HG03196 (cell line): ENCODE results near the gene CCDC33.

Experiments used
- ATAC-seq: cut with Tn5 transposase; IDR thresholded peaks from one replicate; pipeline ENCODE4 v1.9.1; 2021; ENCODE audit not compliant: unreplicated experiment

CCDC33 gene

DNA sequence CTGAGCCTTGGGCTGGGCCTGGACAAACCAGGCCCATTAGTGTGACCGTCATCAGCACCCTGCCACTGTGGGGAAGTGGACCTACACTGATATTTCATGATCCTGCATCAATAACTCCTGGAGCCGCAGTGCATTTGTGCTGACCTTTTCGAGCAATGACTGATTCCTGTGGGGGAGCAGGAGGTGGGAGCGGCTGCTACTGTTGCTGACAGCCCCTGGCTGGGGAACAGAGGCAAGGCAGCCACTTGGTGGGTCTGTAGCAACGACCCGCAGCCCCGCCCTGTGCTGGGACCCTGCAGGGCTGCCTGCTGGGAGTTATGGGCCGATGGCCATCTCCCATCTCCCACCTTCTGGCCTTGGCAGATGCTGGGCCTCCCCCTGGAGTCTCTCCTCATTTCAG is 42.1 kb downstream of the CCDC33 start:
- ATAC-seq = no peak

DNA sequence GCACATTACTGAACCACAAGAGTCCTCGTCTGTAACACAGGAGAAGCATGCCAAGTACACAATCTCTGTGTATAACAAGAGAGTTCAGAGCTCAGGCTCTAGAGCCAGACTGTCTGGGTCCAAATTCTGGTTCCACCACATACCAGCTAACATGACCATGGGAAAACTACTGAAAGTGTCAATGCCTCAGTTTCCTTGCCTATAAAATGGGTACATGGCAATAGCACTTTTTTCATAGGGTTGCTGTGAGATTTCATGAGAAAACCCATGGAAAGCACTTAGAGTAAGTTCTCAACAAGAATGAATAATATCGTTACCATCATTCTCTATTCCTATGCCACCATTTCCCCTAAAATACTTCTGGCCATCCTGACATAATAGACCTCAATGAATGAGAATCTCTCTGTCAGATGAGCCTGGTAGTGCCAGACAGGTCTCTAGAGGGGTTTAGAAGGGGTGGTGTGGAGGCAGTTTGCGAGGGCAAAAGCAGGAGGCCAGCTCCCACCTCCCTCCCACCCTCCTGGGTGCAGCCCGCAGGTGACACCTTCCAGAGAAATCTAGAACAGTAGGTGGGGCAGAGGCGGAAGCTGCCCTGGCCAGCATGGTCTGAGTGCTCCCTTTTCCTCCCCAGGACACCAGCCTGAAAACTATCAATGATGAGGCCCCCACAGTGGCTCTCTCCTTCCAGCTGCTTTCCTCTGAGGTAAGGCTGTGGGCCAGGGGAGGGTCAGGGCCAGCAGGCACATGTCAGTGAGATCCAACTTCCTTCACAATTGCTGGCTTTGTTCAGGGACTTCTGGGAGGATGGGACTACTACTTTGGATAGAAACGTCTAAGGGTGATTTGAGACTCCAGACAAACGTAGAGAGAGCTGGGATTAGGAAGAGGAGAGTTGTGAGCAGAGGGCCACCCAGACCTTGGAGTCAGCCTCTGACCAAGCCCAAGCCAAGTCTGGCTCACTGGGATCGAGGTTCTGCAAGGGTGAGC is 45.3 kb downstream of the CCDC33 start:
- no peak for ATAC-seq

DNA sequence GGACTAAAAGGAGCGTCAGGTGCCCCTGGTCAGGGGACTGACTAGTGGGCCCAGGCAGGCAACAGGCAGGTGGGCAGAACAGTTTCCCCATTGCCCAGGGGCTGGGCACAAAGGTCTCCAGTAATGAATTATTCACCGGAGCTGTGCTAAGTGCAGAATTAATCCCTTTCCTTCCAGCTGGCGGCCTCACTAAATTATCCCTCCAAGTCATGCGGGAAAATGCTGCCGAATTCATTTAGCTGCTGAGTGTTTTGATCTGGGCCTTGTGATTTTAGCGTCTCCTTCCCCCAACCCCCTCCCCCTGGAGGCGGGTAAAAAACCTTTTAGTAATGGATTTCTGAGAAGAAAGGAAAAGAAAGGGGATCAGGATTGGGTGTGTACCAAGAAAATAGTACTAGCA is 47.2 kb downstream of the CCDC33 start:
- no peak for ATAC-seq

- no peak for ATAC-seq
These were observed 53.5 kb downstream of the CCDC33 start for GRCh38 chr15:74289671-74290070.

- ATAC-seq = no peak
These were observed 54.5 kb downstream of the CCDC33 start for GRCh38 chr15:74290645-74291044.

GRCh38 chr15:74291101-74292071 is 55.3 kb downstream of the CCDC33 start:
- ATAC-seq = no peak

DNA sequence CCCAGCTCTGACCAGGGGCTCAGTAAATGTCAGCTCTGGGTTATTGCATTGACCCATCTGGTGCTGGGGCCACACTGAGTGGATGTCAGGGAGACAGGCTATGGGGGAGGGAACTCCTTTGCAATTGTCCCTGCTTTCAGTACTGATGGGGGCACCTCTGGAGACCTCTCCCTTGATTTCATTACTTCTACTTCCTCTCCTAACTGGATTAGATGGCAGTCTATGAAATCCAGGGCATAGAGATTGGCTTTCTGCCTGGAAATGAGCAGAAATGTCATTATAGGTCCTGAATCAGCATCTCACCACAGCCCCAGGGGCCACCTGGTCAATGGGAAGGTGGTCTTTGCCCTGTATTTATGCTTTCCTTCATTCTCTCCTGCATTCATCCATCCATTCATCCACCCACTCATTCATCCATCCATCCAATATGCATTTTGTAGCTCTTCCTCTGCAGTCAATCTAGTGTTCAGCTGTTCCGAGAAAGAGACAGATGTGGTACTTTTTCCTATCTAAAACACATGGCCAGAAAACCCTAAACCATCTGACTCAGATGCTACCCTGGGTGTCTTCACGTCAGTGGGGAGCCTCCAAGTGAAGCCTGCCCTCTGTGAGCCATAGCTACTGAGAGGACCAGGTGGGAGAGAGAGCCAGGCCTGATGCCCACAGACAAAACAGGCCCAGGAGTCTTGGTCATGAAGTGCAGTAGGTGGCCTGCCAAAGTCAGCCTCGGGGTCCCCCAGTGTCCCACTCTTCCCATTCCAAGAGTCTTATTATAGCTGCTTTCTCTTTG is 57.1 kb downstream of the CCDC33 start:
- no peak for ATAC-seq

DNA sequence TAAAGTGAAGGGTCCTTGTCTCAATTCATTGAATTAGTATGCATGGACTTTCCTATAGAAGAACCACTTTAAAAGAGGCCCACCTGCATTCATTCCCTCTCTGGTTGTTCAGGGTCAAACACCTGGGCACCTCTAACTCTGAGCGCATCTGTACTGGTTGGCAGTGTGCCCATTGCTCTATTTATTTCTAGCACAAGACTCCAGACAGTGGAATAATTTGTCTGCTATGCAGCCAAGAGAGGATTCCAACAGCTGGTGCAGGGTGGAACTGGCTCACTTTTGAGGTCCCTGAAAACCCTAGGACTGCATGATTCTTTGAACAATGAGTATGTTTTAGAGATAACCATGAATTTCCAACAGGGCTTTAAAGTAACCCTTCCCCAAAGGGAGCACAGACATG is 57.9 kb downstream of the CCDC33 start:
- ATAC-seq = no peak

- ATAC-seq = no peak
These were observed 59.7 kb downstream of the CCDC33 start for GRCh38 chr15:74295800-74296199.

DNA sequence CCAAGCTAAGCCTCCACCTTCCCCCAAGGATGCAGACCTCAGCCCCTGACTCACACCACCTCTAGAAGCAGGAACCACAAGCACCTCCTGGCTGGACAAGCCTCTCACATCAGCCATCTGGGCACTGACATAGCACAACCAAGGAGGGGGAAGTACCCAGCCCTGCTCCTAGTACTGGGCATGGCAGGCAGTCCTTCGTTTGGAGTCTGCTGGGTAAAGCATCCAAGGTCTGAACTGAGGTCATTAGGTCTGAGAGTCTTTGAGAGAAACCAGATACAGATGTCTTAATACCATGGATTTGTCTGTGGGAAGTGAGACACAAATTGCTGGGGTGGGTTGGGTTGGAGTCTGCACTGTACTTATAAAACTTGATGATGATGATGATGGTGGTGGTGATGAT is 61.8 kb downstream of the CCDC33 start:
- no peak for ATAC-seq

DNA sequence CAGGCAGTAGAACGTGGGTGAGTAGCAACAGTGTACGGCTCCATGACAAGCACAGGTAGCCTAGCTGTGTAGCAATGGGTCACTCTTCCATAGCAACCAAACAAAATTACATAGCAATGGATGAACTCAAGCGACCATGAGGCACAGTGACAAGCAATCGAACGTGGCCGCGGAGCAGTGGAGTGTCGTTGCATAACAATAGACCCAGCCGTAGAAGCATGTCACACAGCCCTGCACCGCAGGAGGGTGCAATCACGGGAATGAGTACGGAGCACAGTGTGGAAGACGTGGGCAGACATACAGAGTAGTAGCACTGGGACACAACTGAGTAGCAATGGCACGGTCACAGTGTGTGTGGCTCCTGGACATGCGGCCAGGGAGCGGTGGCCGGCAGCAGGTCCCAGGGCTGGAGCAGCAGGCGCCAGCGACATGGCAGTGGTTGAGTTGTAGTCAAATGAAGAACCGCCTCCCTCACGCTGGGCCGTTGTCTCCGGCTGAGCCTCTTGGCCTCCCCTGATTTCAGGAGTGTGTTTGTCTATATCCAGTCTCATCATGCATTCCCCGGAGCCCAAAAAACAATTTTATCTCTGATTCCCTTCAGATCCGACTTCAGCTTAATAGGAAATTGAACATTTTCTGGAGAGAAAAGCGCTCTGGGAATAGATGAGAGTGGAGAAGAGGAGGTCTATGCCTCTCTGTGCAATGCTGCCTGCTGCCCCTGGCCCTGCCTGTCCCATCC is 64.1 kb downstream of the CCDC33 start:
- no peak for ATAC-seq

DNA sequence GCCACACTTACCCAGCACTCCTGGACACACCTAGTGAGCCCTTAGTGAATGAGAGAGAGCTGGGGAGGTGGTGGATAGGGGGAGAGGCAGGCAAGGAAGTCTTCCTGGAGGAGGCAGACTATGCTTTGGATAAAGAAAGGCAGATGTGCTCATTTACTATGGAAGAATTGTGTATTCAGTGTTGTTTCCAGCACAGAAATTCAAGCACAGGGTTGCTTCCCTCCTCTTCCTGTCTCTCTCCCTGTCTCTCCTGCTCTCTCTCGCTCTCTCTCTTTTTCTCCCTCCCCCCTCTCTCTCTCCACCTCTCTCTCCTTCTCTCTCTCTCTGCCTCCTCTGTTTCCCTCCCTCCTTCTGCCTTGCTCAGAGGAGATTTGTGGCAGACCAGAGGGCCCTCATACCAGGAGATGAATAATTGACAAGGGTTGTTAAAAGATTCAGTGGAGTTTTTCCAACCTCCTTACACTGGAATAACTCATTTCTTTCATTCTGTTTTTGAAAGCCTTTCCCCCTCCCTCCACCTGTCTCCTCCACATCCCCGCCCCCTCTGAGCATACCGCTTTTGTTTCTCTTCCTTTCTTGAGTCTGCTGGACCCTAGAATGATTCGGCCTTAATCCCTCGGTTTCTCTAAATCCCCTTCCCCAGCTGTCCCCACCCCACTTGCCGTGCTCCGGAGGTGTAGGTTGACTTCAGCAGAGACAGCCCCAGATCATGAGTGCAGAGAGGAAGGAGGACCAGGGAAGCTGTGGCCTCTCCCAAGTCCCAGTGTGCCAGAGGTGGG is 65.6 kb downstream of the CCDC33 start:
- ATAC-seq = no peak

- no peak for ATAC-seq
These were observed 66.8 kb downstream of the CCDC33 start for GRCh38 chr15:74302821-74303359.

GRCh38 chr15:74303741-74304309 is 67.7 kb downstream of the CCDC33 start:
- ATAC-seq = no peak

- no peak for ATAC-seq
These were observed 68.3 kb downstream of the CCDC33 start for GRCh38 chr15:74304431-74304830.

DNA sequence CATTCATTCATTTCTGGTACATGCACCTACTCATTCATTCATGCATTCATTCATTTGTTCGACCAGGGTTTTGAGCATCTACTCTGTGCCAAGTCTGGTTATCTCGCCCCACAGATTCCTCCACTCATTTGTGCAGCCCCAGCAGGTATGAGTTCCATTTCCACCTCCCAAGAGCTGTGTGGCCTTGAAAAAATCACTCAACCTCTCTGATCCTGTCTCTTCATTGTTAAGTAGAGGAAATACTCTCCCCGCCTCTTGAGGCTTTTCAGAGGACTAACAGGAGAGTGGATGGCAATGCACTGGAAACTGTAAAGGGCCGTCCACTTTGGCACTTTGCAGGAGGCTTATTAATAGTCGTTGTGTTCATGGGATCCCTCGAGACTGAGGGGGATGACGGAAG is 69.6 kb downstream of the CCDC33 start:
- no peak for ATAC-seq

DNA sequence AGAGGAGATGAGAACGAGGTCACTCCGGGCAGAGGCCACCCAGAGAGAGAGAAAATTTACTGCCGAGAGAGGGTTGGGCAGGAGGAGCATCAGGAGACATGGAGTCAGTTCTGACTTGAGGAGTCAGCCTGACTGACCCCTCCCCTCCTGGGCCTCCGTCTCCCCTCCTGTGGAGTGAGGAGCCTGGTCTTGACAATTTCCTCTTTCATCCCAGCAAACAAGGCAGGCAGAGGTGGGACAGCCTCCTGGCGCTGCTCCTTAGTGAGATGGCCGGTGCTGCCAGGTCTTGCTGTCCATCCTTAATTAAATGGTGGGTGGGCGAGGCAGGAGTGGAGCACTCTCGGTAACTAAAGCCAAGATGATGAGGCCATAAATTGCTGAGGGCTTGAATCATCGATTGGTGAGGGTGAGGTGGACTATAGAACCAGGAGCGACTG is 70.7 kb downstream of the CCDC33 start:
- ATAC-seq = no peak
